Activated CD8-positive, alpha-beta memory T cell treated with anti-CD3 and anti-CD28 coated beads for 36 hours (primary cell): Measurements from ENCODE around the gene IFITM1. TPM values are rescaled to one million over a fixed set of nuclear protein-coding genes. Genes with fewer than 3 reads are reported as not detected.
"Not testable (repeated sequence)": the region's sequence is repeated elsewhere in the genome, so short reads cannot be mapped to it uniquely, and the experiment has no call there.

ENCODE experiments used
- CTCF ChIA-PET: fragments of 350-600 bp; sonication (Branson Sonifier 250); formaldehyde crosslinking; loops from one replicate; lab custom pipeline; 2021; ENCODE audit warnings: antibody characterized with exemption; lab: Charles Lee
- POLR2A ChIA-PET: fragments of 350-600 bp; sonication (Branson Sonifier 250); formaldehyde crosslinking; loops from one replicate; lab custom pipeline; 2021; ENCODE audit warnings: antibody characterized with exemption; lab: Charles Lee
- total RNA-seq, 2 experiments: library from RNA; stranded (reverse); gene quantifications; one replicate each; pipeline ENCODE4 v1.2.3, GENCODE V29; 2021

Gene IFITM1
- total RNA-seq, 2 experiments from 2014 or later: 97.5 to 99.3 TPM

- POLR2A ChIA-PET: no interaction called here
- CTCF ChIA-PET: interaction anchor here (0.5 to 2.4 kb wide), 6 partner anchors 57 to 176 kb away, joined by 3 to 7 read pairs (median 4); no protein-coding TSS in a partner anchor
Observed at GRCh38 chr11:362642-363442, 49.0 kb downstream of the IFITM1 start.

DNA sequence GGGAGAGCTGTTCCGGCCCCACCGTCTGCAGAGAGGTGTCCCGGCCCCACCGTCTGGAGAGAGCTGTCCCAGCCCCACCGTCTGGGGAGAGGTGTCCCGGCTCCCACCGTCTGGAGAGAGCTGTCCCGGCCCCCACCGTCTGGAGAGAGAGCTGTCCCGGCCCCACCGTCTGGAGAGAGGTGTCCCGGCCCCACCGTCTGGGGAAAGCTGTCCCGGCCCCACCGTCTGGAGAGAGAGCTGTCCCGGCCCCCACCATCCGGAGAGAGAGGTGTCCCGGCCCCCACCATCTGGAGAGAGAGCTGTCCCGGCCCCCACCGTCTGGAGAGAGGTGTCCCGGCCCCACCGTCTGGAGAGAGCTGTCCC lies 49.6 kb downstream of the IFITM1 start:
- POLR2A ChIA-PET: not testable (repeated sequence)
- CTCF ChIA-PET: interaction anchor here (0.6 to 2.4 kb wide), 5 partner anchors 58 to 118 kb away, joined by 3 to 7 read pairs (median 3); no protein-coding TSS in a partner anchor

- CTCF ChIA-PET: interaction anchor here (0.6 to 1.6 kb wide), 9 partner anchors 35 to 154 kb away, joined by 3 to 8 read pairs (median 3); no protein-coding TSS in a partner anchor
- POLR2A ChIA-PET: no interaction called here
Observed at GRCh38 chr11:363948-364761, 50.3 kb downstream of the IFITM1 start.

Other genes starting within 250 kb of the IFITM1 start
- not detected for gene SCGB1C1, start 121.0 kb upstream of the IFITM1 start, total RNA-seq
- gene BET1L, start 106.6 kb upstream of the IFITM1 start, total RNA-seq: 10 to 100 TPM; 39.8 to 40.6 TPM
- 100 to 1,000 TPM; 120 to 124 TPM for gene RIC8A, start 106.3 kb upstream of the IFITM1 start, total RNA-seq
- gene SIRT3, start 77.7 kb upstream of the IFITM1 start, total RNA-seq: 10 to 100 TPM; 13.5 to 16.0 TPM
- 100 to 1,000 TPM; 246 to 250 TPM for gene PSMD13, start 77.1 kb upstream of the IFITM1 start, total RNA-seq
- gene NLRP6, start 35.6 kb upstream of the IFITM1 start, total RNA-seq: 1 to 10 TPM; 1.5 to 1.8 TPM
- gene PGGHG, start 24.9 kb upstream of the IFITM1 start, total RNA-seq: 10 to 100 TPM; 84.3 to 85.2 TPM
- not detected for gene IFITM5, start 14.5 kb upstream of the IFITM1 start, total RNA-seq
- gene IFITM2, start 6.2 kb upstream of the IFITM1 start, total RNA-seq: 100 to 1,000 TPM; 179 to 189 TPM
- gene IFITM3, start 6.8 kb downstream of the IFITM1 start, total RNA-seq: 10 to 100 TPM; 30.8 to 36.7 TPM
- under 1 TPM; 0.38 to 0.42 TPM for gene B4GALNT4, start 55.5 kb downstream of the IFITM1 start, total RNA-seq
- gene PKP3, start 80.2 kb downstream of the IFITM1 start, total RNA-seq: under 1 TPM in 1 of 2 experiments, not detected in 1; 0.50 TPM
- gene SIGIRR, start 101.0 kb downstream of the IFITM1 start, total RNA-seq: 10 to 100 TPM; 34.4 to 35.6 TPM
- 10 to 100 TPM; 21.9 to 22.0 TPM for gene ANO9, start 128.0 kb downstream of the IFITM1 start, total RNA-seq
- gene PTDSS2, start 136.2 kb downstream of the IFITM1 start, total RNA-seq: 10 to 100 TPM; 26.2 to 30.0 TPM
- gene RNH1, start 193.2 kb downstream of the IFITM1 start, total RNA-seq: 100 to 1,000 TPM; 120 TPM
- gene HRAS, start 221.5 kb downstream of the IFITM1 start, total RNA-seq: 10 to 100 TPM; 75.2 to 79.1 TPM
- gene LRRC56, start 223.5 kb downstream of the IFITM1 start, total RNA-seq: 1 to 10 TPM; 1.8 to 2.1 TPM
- gene LMNTD2, start 246.7 kb downstream of the IFITM1 start, total RNA-seq: under 1 TPM; 0.75 to 0.89 TPM
- 10 to 100 TPM; 19.8 to 21.2 TPM for gene RASSF7, start 246.9 kb downstream of the IFITM1 start, total RNA-seq